OCI-LY7 (cell line): ENCODE results near the gene RFFL.

Experiments used
- EZH2phosphoT487 ChIP-seq: fragments of 200-600 bp; sonication (generic); IDR thresholded peaks from 2 replicates; pipeline ENCODE4 v1.6.1; 2018; ENCODE audit warnings: low read depth, borderline replicate concordance, mild to moderate bottlenecking, mixed run types, antibody characterized with exemption, low read length, moderate library complexity, mixed read lengths
- TF ChIP-seq, protein P1 (sequence below): fragments of 200-600 bp; sonication (generic); conservative IDR thresholded peaks from 2 replicates; pipeline ENCODE4 v1.5.1; 2014; ENCODE audit warnings: mild to moderate bottlenecking, antibody characterized with exemption, low read length, moderate library complexity, mixed read lengths

- TF ChIP-seq EZH2phosphoT487 = no peak
- TF ChIP-seq, protein P1, sequence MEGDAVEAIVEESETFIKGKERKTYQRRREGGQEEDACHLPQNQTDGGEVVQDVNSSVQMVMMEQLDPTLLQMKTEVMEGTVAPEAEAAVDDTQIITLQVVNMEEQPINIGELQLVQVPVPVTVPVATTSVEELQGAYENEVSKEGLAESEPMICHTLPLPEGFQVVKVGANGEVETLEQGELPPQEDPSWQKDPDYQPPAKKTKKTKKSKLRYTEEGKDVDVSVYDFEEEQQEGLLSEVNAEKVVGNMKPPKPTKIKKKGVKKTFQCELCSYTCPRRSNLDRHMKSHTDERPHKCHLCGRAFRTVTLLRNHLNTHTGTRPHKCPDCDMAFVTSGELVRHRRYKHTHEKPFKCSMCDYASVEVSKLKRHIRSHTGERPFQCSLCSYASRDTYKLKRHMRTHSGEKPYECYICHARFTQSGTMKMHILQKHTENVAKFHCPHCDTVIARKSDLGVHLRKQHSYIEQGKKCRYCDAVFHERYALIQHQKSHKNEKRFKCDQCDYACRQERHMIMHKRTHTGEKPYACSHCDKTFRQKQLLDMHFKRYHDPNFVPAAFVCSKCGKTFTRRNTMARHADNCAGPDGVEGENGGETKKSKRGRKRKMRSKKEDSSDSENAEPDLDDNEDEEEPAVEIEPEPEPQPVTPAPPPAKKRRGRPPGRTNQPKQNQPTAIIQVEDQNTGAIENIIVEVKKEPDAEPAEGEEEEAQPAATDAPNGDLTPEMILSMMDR = no peak
These were observed 53.4 kb downstream of the RFFL start for GRCh38 chr17:35010093-35010492.
